ENCODE results near the gene SULT1A1.

DNA sequence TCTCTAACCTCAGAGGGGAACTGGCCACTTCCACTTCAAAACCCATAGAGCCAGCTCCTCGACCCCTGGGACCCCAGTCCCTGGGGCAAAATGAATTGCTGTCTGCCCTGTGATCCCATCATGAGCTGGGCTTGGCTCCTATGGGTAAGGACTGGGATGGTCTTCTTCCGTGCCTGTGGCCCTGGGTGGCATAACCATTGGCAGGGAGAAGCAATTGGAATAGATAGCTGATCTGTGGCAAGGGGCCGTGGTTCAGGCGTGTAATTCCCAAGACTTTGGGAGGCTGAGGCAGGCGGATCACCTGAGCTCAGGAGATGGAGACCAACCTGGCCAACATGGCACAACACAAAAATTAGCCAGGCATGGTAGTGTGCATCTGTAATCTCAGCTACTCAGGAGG lies 17.3 kb downstream of the SULT1A1 start:
- TF ChIP-seq EZH2 (IDR thresholded peaks at IDR 0.05; ENCODE audit: borderline replicate concordance, low read length), result no peak
- TF ChIP-seq, protein P1, sequence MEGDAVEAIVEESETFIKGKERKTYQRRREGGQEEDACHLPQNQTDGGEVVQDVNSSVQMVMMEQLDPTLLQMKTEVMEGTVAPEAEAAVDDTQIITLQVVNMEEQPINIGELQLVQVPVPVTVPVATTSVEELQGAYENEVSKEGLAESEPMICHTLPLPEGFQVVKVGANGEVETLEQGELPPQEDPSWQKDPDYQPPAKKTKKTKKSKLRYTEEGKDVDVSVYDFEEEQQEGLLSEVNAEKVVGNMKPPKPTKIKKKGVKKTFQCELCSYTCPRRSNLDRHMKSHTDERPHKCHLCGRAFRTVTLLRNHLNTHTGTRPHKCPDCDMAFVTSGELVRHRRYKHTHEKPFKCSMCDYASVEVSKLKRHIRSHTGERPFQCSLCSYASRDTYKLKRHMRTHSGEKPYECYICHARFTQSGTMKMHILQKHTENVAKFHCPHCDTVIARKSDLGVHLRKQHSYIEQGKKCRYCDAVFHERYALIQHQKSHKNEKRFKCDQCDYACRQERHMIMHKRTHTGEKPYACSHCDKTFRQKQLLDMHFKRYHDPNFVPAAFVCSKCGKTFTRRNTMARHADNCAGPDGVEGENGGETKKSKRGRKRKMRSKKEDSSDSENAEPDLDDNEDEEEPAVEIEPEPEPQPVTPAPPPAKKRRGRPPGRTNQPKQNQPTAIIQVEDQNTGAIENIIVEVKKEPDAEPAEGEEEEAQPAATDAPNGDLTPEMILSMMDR (IDR thresholded peaks at IDR 0.05; ENCODE audit: low read length), result no peak
